AG20443 (cell line): ENCODE data around the gene COL8A2.
"Not testable (repeated sequence)": the region's sequence is repeated elsewhere in the genome, so short reads cannot be mapped to it uniquely, and the experiment has no call there.

Experiments
- DNase-seq: peaks from one replicate; pipeline ENCODE4 v3.0.0; 2012; ENCODE audit warnings: low spot score, mixed read lengths

The COL8A2 gene

DNA sequence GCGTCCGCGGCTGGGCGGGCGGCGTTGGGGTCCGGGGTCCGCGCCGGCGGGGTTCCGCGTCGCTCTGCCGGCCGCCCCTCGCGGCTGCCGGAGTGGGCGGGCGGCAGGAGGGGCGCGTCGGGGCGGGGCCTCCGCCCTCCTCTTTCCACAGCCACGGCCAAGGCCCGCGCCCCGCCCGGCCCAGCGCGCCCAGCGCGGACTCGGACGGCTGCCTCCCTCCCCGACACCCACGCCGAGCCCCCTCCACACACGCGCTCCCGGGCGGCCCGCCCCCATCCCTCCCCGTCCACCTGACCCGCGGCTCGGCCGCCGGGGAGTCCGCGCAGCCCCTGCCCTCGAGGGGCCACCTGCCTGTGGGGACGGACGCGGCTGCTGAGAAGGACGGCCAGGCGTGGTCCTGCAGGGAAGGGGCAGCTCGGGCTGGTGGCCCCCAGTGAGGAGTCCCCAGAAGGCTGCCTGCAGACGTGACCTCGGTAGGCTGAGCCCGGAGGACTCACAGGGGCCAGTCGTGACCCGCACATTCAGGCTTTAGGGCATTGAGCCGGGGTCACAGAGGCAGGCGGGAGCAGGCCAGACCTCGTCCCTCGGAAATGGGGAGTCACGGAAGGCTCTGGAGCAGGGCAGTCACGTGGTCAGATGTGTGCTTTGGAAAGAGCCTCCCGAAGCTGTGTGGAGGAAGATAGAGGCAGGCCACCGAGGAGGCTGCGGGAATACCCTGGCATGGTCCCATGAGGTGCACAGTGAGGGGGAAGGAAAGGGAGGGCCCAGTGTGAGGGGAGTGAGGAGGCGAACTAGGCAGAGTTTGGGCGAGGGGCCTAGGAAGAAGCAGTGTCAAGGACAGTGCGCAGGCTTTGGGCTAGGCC is at the start of gene COL8A2:
COL8A2 (minus strand) TSS at position 94 of the 863 bp plus-strand sequence. CDS start 24,980 bp downstream, outside the sequence.
- peak; percentile 79 for DNase-seq

DNA sequence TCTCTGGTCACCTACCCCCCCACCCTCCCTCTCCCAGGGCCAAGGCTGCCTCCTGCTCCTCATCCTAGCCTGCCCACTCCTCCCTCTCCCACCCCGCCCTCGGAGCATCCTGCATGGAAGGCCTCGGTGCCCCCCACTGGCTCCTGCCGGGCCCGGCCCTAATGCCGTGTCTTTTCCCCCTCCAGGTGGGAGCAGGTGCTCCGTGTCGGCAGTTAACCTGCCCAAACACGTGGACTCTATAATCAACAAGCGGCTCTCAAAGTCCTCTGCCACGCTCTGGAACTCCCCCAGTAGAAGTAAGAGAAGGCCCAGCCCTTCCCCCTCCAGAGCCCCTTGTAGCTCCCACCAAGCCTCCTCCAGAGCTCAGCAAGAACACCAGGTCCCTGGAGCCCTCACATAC is 49.7 kb upstream of the COL8A2 start:
- DNase-seq, result no peak

DNA sequence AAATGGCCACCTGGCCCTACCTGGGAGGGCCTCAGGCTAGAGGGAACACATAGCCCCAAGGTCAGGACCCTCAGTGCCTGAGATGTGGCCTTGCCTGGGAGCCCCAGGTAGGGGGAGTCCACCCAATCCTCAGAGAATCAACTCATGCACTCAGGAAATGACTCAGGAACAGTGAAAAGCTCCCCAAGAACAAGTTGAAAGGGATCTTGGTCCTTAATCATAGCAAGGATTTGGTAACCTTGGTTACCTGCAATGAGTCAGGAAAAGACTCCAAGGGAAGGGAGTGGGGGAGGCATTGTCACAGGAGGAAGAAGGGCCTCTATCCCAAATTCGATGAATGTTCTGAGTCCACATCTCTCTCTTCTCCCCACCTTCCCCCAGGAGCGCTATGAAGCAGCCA is 48.0 kb upstream of the COL8A2 start:
- peak; percentile 31 for DNase-seq

DNA sequence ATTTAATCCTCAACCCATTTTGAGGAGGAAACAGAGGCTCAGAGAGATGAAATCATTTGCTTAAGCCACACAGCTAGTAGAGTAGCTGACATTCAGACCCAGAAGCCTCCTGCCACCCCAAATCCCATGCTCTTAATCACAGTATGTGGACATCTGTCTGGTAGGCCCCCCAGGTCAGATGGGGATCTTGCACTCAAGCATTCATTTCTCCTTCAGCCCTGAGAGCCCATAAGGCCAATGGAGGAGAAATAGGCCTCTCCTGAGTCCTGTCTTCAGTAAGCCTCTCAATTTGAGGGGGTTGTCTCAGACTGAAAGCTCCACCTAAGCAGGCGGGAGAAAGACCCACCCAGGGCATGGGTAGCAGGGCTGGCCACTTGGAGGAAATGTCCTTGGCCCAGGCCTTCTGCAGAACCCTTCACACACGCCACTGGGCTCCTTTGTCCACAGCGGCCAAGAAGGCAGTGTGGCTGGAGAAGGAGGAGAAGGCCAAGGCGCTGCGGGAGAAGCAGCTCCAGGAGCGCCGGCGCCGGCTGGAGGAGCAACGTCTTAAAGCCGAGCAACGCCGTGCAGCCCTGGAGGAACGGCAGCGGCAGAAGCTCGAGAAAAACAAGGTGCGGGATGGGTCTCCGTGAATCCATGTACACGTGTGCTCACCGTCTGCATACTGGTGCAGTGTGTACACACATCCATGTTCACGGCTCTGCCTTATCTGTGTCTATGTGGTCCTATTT is 47.2 kb upstream of the COL8A2 start:
- DNase-seq, result no peak

DNA sequence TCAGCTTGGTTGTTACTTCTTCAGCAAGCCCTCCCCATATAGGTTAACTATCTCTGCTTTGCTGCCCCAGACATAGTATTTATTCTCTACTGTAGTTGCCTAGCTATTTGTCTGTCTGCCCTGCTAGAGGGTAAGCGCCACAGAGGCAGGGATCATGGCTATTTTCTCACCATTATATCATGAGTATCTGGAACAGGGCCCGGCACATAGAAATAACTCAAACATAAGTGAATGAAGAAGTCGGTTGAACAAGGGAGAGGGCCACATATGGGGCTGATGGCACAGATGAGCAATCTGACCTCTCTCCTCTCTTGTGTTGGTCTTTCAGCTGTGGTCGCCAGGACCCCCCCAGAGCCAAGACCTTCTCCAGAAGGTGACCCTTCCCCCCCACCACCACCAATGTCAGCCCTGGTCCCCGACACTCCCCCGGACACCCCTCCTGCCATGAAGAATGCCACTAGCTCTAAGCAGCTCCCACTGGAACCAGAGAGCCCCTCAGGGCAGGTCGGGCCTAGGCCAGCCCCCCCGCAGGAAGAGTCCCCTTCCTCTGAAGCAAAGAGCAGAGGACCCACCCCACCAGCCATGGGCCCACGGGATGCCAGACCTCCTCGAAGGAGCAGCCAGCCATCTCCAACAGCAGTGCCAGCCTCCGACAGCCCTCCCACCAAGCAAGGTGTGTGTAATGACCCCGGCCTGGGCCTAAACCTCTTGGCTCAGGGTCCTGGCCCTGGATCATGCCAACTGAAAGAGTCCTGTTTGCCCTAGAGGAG is 45.8 kb upstream of the COL8A2 start:
- no peak for DNase-seq

DNA sequence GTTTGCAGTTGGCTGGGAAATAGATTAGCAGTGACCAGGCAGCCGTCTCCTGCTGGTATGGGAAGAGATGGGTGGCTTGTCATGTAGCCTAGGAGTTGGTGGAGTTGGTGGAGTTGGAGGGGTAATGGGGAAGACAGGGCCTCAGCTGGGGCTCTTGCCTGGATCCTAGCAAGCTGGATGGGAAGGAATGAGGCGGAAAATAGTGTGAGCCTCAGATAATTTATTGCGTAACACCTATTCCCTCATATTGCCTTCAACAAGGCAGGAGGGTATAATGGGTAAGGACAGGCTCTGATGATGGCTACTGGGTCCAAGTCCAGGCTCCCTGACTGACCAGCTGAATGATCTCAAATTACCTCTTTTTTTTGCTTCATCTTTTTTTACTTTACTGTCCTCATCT is 43.5 kb upstream of the COL8A2 start:
- DNase-seq, result no peak

DNA sequence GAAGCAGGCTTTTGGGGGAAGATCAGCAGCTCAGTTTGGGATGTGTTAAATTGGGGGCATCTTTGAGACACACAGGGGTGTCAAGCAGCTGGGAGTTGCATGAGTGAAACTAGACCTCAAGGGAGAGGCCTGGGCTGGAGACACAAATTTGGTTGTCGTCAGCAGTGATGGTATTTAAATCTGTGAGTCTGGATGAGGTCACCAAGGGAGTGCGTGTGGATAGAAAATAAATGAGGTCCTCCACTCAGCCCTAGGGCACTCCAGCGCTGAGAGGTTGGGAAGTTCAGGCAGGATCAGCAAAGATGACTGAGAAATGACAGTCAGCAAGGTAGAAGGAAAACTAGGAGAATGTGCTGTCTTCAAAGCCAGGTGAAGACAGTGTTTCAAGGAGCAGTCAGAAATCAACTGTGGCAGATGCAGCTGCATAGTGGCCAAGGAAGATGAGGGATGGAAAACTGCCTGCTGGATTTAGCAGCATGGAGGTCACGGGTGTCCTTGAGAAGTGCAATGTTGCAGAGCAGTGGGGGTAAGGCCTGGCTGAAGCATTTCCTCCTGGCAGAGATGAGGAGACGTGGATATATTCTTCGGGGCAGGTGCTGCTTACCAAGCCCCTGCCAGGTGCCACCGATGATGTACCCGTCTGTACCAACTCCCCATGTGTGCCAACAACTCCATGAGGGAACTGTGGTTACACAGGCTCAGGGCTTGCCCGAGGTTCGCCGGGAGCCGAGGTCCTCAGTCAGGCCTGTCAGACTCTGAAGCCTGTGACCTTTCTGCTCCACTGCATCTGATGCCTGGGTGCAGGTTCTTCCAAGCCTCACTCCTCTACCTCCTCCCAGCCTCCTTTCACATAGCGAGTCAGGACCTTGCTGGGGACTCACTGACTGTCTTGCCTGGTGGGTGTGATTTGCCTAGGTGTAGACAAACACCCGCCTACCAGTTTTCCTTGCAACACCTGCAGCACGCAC is 42.2 kb upstream of the COL8A2 start:
- DNase-seq, result peak; percentile 69

DNA sequence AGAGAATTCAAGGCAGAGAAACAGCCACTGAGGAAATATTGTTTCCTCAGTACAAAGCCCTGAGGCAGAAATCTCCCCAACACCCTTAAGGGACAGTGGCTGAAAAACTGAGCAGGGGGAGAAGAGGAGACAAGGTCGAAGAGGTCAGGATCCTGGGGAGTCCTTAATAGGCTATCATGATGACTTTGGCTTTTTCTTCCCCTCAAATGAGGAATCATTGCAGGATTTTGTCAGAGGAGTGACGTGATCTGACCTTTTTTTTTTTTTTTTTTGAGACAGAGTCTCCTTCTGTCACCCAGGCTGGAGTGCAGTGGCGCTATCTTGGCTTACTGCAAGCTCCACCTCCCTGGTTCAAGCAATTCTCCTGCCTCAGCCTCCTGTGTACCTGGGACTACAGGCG is 41.1 kb upstream of the COL8A2 start:
- DNase-seq, result no peak

DNA sequence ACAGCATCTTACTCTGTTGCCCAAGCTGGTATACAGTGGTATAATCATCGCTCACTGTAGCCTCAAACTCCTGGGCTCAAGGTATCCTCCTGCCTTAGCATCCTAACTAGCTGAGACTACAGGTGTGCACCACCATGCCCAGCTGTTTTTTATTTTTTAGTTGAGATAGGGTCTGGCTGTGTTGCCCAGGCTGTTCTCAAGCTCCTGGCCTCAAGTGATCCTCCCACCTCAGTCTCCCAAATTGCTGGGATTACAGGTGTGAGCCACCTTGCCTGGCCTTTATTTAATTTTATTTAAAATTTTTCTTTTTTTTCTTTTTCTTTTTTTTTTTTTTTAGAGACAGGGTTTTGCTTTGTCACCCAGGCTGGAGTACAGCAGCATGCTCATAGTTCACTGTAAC is 40.1 kb upstream of the COL8A2 start:
- DNase-seq, result no peak

DNA sequence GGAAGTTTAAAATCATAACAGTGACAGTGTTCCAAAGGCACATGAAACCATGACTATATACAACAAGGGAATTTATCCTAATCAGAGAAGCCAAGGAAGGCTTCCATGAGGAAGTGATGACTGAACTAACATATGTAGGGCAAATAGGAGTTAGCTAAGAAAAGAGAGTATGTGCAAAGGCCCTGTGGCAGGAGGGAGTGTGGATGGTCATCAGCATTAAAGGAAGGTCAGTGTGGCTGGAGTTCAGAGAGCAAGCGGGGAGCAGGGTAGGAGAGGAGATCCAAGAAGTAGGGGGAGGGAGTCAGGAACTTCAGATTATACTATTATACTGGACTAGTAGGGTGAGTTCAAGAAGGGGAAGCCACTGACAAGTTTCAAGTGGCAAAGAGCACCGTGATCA is 39.3 kb upstream of the COL8A2 start:
- DNase-seq, result no peak

DNA sequence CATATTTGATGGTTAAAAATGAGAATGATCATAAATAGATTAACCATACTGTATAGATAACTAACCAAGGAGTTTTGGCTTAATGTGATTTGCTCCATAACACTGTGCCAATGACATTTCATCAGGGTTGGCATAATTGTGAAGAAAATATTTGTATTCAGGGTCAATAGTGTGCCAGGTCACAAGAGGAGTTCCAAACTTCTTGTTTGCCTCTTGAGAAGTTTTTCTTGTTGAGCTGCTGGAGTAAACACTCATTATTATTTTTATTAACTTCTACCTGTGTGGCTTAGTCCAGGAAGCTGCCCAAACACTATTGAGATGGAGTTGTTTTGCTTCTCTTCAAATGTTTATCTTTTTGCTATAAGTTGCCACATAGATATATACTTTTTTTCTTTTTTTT is 38.4 kb upstream of the COL8A2 start:
- no peak for DNase-seq

DNA sequence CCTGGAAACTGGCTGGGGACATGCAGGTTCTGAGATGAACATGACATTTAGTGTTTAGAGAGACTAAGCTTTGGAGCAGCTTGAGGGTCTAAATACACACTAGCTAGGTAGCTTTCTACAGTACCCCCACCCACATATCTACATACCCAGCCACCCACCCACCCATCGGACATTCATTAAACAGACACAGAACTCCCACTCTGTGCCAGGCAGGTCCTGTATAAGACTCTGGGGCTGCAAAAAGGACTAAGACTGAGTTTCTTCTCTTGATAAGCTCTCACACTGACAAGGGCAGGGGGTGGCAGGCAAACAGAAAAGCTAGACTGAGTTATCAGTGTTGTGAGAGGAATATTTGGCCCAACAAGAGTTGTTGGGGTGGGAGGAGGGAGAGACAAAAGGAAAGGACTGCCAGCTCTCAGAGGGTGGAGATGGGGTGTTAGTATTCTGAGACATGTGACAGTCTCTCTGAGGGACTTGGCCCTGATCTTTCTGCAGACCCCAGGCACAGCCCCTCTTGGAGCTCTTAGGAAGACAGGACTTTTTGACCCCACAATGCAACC is 37.7 kb upstream of the COL8A2 start:
- no peak for DNase-seq

DNA sequence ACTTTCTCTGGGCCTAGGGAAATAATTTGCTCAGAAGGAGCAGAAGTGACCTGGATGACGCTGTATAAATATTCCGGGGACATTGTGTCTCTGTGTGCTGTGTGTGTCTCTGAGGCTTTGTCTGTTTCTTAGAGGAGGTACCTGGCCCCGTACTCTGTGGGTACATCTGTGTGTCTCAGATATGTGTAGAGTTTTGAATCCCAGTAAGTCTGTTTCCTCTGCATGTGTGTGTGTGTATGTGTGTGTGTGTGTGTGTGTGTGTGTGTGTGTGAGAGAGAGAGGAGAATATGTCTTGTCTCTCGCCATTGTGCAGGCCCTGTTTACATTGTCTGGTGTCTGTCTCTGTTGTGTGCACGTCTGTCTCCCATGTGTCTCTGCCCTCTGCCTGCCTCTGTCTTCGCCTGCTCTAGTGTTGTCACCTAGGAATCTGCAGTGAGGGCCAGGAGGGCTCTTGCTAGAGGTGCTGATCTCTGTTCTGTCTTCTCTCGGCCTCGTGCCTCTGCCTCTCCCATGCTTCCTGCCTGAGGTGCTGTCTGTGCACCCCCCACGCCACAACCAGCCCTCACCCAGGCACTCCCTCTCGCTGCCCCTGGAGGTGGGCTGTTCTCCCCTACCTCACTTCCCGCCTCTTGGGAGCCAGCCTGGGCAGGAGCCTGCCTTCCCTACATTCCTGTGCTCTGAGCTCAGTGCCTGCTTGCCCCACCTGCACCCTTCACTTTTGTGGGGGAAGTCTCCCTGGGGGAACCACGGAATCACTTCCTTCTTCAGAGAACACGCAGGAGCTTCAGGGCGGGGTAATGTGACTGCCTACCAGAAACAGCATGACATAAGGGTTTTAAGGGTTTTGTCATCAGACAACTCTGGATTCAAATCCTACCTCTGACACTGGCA is 36.9 kb upstream of the COL8A2 start:
- DNase-seq, result no peak

DNA sequence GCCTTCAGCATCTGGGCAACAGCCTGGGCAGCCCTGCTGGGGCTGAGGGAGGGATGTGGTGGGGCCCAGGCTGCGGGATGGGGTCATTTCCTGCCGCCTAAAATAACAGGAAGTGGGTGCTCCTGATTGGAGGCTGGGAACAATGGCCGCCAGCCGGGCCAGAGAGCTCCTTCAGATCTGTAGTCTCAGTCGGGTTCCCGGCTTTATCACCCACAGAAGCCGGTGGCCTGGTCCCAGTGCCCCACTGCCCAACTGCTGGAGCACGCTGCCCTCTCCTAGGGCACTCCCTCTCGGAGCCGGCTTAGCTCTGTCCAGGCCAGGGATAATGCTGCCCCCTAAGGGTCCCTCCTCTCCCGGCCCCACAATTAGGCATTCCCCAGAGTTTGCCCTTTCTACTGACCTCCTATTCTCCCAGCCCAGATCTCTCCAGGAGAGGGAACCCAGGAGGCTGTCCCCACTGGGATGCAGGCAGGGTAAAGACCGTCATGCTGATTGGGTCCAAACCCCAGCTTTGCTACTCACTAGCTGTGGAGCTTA is 36.0 kb upstream of the COL8A2 start:
- peak; percentile 85 for DNase-seq

DNA sequence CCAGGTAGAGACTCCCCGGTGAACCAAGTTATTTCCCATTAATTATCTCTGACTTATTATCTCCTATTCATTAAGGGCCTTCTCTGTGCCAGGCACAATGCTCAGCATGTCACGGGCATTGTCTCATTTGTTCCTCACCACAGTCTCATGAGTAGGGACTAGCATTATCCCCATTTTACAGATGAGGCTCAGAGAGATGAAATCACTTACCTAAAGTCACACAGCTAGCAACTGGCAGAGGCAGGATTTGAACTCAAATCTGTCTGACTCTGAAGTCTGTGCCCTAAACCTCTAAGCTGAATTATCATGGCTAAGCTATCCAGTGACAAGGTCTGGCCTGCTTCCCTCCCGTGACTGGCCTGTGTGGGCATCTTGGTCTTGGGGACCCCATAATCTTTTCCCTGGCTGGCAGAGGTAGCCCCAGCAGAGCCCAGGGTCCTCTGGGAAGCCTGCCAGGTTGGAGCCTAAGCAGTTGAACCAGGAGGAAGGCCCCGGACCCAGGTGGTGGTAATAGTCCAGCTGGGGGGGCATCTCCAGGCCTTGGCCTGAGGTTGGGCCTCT is 35.4 kb upstream of the COL8A2 start:
- DNase-seq, result no peak

DNA sequence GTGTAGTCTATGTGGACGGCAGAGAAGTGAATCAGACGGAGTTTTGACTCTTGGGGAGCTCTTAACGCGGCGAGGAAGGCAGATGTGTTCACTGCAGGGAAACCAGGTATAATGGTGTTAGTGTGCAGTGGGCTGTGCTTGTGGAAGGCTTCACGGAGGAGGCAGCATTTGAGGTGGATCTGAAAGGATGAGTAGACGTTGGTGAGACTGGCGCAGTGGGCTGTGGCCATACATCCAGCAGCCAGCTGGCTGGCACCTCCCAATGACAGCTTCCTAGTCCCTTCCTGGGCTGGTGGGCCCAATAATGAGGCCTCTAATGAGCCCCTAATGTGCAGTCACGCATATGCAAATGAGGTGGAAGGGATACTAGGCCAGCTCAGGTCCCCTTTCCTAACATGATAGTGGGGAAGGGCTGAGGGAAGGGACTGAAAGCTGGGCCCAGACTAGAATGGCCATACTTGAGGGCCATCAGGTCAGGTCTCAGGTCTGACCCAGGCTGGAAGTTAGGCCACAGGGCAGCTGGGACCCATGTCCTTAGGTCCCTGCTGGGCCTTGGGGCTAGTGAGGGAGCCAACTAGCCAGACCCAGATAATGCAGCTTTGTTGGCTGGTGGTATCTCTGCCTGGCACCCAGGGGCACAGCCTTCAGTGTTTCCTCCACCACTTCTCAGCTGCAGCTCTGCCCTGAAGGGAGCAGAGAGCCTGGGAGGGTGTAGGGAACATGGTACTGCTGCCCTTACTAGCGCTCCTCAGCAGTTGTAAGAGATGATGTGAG is 34.8 kb upstream of the COL8A2 start:
- DNase-seq, result no peak

DNA sequence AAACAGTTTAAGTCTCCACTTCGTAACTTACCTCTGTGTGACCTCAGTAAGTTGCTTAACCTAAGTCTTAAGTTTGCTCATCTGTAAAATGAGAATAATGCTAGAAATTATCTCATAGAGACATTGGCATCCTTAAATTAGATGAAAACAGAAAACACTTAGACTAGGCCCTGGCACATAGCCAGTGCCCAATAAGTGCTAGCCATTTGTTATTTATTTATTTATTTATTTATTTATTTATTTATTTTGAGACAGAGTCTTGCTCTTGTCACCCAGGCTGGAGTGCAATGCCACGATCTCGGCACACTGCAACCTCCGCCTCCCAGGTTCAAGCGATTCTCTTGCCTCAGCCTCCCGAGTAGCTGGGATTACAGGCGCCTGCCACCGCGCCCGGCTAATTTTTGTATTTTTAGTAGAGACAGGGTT is 33.8 kb upstream of the COL8A2 start:
- DNase-seq, result not testable (repeated sequence)

DNA sequence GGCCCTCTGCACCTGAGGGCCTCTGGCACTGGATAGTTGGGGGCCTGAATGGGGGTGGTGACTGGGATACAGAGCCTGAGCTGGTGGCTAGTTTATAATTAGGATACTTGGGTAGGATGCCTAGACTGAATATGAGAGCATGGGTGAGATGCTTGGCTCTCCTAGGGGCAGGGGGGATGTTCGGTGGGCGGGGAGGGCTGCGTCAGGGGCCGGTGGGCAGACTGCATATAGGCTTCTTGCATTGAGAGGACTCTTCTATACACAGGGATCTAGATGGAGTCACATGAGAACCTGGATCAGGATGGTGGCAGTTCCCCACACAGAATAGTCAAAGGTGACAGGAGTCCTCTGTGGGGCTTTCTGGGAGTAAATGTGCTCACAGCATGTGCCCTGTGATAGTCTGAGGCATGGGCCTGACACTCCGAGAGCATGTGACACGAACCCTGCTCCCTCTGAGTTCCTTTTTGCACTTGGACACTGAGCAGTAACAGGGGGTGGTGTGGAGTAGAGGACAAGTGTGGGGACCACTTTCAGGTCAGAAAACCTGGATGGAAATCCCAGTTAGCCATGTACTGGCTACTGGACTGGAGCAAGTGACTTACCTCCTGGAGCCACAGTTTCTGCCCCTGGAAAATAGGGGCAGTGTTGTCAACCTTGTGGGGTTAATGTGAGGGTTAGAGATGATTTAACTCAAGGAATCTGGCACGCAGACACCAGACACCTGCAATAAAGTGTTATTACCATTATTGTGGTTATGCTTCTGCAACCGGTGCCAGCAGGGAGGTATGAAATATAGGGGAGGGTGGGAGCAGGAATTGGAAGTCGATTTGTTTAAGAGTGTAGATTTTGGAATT is 33.2 kb upstream of the COL8A2 start:
- DNase-seq, result no peak
